Left lobe of liver (tissue), 2 donors: ENCODE data around the gene MED23. TPM values are rescaled to one million over a fixed set of nuclear protein-coding genes. Genes with fewer than 3 reads are reported as not detected.

ENCODE experiments used
- ATAC-seq: fragments of 200-7000 bp; cut with Tn5 transposase; one replicate; pipeline ENCODE4 v1.9.1; 2020; ENCODE audit warnings: mild to moderate bottlenecking, moderate library complexity
- DNase-seq: peaks from one replicate; pipeline ENCODE4 v3.0.0-alpha.2; 2020; ENCODE audit warnings: low spot score
- total RNA-seq: library from RNA; stranded (reverse); gene quantifications from one replicate; pipeline ENCODE4 v1.2.1, GENCODE V29; 2021
- donor health status: DM: no; HTN: no; CAD: no; lungs with moderate emphysema.
- donor health status: DM: no; HTN: yes; CAD: no.

Gene MED23
- total RNA-seq, 1 donor from 2014 or later: 9.4 TPM

DNA sequence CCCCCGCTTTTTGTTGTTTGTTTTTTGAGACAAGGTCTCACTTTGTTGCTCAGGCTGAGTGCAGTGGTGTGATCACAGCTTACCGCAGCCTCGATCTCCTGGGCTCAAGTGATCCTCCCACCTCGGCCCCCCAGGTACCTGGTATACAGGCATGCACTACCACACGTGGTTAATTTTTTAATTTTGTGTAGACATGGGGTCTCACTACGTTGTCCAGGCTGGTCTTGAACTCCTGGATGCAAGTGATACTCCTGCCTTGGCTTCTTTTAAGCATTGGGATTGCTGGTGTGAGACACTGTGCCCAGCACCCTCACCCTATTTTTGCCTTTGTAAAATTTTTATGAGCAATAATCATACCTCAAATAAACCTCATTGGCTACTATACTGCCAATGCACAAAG is 14.5 kb upstream of the MED23 start:
- ATAC-seq: no peak
- DNase-seq: no peak

DNA sequence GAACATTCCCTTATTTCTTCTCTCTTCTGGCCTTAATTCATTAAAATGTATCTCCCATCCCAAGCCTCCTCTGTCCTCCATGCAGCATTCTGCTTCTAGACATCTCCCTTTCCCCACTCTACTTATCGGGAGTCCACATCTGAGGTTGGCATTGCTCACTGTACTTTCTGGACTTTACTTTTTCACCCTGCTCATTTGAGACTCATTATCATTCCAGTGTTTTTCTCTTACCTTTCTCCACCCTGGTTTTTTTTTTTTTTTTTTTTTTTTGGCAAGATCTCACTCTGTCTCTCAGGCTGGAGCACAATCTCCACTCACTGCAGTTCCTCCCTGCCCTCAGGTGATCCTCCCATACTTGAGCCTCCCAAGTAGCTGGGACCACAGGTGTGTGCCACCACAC is 13.5 kb upstream of the MED23 start:
- DNase-seq (no peak), ATAC-seq (no peak)

DNA sequence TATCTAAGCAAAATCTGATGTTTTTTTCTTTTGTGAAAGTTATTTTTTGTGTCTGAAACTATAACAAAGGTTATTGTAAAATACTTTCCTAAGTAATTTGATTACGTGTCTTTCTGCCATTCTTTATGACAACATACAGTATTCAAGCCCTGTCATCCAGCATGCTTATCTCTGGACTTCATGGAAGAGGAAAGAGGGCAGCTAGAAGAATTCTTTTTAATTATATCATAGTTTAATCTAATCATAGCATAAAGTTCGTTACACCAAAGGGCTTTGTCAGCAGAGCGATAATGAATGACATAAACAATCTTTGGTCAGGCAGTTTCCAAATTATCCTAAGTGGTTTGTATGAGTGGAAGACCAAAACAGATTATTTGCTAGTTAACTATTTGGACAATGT is 12.5 kb upstream of the MED23 start:
- ATAC-seq: no peak
- no peak for DNase-seq

DNA sequence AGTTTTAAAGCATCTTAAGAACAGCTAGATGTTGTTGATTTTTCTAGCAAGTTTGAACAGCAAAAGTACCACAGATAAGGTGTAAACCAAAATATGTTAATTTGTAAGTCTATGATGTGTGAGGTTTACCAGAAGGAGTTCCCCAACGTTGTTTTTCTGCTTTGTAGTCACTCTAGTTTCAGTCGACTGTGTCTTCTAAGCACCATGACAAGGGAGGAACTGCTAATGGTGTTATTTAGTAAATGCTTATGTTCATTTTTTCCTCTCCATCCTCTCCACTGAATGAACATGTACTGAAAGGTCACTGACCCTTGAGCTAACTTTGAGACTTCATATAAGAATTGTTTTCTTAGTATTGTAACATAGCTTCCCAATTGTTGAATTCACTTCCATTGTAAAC is 12.1 kb upstream of the MED23 start:
- no peak for ATAC-seq
- no peak for DNase-seq

DNA sequence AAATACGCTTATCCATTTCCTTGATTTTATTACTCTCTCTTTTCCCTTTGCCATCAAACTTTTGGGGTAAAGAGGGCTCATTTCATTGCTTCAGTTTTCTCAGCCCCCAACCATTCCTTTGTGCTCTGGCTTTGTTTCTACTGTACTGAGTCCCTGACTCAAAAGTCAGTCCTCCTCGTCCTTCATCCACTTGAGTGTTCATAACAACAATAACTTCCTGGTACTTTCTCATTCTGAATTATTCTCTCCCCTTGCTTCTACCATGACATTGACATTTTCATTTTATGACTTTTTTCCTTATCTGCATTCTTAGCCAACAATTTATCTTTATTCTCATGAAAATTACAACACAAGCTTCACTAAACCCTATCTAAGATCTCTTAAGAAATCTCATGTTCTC is 10.0 kb upstream of the MED23 start:
- ATAC-seq: no peak
- no peak for DNase-seq

DNA sequence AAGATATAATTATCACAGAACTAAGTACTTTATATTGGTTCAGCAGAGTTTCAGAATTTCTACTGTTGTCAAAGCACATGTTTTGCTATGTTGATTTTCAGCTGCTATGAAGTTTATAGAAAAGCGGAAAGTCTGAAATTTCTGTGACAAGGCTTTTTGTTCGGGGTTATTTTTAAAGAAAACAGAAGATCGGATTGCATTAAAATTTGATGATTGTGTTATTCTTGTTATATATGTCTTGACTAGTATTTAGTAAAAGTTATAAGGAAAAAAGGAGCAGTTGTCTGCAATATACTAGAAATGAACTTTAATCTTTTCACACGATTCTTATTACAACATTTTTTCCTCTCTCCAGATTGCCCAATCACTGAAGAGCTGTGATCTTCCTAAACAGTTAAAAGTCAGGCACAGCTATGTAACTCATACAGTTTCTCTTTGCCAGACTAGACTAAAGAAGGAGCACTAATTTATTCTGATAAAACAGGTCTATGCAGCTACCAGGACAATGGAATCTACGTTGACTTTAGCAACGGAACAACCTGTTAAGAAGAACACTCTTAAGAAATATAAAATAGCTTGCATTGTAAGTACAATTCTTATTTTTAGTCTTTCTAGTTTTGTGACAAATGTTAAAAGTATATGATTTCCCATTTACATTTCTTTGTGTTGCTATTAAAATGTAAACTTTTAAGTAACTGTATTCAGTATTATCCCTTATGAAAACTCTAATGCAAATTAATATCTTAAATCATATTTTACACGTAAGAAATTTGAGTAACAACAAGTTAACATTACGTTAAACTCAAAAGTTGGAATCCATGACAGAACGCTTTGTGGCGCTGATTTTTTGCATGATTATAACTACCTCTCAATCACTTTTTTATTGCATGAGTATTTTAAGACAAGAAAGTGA is 9.1 kb upstream of the MED23 start, which contains the start of gene ENPP3:
TSS of gene ENPP3 (plus strand) at position 423 of the 913 bp plus-strand sequence. CDS start at position 506, 83 bp downstream.
- DNase-seq (no peak), ATAC-seq (peak; percentile 85)

DNA sequence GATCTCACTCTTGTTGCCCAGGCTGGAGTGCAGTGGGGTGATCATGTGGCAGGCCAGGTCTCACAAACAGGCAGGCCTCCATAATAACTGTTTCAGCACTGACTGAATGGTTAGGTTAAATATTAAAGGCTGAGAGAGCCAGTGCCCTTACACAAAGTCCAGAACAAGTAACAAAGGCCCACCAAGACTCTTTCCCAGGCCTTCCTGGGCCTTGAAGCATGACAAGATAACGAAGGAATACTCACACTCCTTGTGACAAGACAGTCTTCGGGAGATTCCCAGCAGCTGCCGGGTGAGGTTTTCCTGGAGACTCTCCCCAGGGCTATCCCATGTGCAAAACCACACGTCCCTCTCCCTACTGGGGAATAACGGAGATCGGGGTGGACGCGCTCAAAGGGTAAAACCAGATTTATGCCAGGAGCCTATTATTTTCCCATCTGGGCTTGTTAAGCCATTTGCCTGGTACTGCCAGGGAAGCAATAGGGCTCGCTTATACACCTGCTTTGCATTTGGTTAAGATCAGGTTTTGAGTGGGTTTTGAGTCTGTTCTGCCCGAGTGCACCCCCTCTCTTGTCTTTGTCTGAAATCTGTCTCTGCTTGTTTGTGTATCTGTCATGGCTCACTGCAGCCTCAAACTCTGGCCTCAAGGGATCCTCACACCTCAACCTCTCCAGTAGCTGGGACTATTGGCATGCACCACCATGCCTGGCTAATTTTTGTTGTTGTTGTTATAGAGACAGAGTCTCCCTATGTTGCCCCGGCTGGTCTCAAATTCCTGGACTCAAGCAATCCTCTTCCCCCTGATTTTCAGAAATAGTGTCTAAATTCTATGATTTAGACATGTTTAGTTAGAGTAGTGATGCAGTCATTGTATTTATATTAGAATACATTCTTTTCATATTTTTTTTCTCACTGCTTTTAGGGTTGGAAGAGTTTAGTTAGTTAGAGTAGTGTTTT is 7.6 kb upstream of the MED23 start:
- DNase-seq: no peak
- ATAC-seq: peak; percentile 51

DNA sequence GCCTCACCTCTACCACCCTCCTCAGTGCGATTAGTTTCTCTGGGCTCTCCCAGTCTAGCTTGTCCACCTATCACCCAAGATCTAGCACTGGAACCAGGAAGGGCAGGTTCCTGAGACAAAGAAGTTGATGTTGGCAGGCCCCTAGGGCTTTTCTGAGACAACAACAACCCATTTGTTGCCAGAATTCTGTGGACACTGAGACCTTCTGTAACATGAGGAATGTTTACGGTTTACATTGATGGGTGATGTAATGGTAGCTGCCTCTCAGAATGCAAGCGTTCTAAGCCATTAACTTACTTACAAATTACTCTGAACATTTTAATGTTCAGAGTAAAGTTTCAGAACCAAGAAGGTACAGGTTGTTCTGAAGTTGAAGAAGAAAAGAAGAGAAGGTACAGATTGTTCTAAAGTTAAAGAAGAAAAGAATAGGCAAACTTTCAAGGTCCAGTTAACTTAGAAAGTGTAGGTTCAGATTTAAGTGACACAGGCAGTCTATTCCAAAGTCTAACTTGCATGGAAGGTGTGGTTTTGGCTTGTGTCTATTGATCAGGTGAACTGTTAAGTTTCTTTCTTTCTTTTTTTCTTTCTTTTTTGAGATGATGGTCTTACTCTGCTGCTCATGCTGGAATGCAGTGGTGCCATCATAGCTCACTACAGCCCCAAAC is 3.7 kb upstream of the MED23 start:
- no peak for ATAC-seq
- DNase-seq: no peak

DNA sequence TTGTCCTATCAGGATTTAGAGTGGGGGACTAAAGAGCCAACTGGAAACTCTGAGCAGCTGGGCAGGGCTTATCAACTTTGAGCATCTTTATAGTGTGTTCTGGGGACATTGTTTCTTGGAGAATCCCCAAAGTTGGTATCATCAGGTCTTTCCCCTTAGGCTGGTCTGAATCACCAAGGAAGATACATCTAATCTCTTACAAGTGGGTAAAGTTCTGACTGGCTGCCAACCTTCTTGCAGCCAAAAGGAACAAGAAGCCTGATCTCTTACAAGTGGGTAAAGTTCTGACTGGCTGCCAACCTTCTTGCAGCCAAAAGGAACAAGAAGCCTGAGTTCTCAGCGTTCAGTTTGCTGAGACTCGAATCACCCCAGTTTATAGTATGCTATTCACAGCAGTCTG is 1.6 kb upstream of the MED23 start:
- DNase-seq: no peak
- no peak for ATAC-seq

DNA sequence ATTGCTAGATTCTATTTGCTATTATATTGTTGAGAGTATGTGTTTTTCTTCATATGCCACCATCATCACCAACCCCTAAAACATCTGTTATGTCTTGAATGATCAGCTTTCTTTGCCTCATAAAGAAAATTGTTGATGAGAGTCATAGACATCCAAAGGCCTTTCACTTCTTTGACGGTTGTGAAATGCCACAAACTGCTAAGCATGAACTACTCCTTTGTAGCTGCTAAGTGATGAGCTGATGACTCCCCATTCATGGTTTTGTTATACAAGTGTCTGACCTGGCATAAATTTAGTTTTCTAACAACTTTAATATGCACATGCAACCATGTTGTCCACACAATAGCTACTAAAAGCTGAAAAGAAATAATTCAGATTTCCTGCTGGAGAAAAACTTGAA is 684 bp upstream of the MED23 start:
- ATAC-seq (no peak), DNase-seq (no peak)

DNA sequence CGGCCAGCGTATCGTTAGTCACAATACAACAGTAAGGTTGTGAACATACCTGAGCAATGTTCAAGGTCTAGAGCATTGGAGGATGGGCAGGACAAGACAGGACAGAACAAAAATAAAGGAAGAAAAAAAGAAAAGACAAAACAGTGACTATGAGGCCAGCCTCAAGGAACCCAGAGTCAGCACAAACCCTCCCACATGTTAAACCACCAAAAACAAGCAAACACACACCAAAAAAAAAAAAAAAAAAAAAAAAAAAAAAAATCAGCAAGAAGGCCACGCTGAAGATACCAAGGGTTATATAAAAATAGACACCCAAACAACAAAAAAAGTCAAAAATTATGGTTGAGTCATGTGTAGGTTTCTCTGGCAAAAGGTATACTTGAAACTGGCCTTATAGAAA is 12.8 kb downstream of the MED23 start:
- ATAC-seq (no peak), DNase-seq (no peak)

DNA sequence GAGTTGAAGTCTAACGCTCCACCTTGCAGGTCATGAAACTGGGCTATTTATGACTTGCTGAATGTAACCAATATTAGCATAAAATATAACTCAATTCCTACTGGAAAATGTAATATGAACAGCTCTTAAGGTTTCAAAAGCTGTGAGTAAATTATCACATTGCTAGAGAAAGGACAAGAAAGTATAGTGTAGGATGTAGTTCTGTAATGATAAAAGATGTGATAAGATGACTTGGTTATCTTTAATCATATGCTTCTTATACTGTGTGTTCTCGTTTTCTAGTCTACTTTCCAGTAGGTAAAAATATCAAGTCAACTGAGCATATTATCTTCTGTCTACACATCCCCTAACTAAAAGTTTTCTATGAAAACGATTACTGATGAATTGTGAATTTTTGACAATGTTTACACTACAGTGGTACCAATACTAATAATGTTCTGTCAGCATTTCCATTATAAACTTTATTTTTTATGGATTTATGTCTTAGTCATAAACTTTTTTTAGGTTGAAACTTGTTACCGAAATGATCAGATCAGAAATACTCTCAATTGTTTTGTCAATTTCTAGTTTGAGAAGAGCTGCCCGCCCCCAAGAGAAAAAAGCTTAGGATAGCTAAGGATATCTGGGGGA is 14.6 kb downstream of the MED23 start:
- DNase-seq: no peak
- ATAC-seq: no peak

DNA sequence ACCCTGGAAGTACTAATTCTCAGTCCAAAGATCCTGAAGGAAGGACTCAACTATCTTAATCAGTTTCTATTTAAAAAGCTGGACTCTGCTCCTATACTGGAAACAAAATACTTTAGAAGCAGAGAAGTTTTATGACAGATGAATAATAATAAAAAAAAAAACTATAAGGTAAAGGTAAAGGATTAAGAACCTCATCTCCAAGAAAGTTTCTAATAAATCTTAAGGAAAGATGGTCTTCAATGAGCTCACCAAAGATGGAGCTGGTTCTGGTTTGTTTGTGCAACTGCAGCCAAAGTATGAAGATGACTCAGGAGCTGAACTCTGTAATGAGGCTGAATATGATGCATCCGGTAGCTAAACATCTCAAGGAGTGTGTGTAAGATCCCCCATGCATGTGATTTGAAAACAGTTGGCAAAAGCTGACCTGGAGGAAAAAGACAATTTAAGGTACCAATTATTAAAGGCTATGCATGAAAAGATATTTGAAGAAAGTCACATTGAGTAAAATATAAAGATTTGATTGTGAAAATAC is 25.2 kb downstream of the MED23 start:
- DNase-seq (no peak), ATAC-seq (no peak)

DNA sequence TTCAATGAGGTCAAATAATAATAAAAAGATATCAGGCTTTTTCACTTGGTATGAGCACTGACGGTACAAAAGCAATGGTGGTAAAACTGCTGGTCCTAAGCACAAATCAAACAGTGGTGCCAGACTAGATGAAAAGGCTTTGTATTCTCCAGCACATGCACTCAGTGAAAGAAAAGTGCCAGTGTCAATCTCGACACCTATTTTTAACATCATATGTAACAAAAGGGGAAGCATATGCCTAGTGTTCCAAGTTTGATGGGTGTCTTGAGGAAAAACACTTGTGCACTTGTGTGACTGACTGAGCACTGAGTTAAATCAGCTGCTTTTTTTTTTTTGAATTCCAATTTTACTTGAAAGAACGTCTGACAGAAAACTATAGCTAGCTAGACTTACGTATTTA is 27.3 kb downstream of the MED23 start:
- DNase-seq (no peak), ATAC-seq (no peak)

DNA sequence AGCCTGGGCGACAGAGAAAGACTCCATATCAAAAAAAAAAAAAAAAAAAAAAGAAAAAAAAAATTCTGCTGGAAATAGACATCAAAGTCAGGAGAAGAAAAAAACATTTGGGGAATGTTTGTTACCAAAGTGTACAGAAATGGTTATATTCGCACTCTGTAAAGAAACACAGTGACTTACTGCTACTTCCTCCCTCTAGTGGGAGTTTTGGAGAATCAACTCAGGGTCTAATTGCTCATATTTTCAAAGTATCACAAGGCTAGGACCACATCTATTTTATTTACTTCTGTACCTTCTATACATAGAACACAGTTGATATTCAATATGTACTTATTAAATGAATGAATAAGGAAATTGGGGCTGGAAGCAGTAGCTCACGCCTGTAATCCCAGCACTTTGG is 30.6 kb downstream of the MED23 start:
- DNase-seq (no peak), ATAC-seq (peak; percentile 77)

DNA sequence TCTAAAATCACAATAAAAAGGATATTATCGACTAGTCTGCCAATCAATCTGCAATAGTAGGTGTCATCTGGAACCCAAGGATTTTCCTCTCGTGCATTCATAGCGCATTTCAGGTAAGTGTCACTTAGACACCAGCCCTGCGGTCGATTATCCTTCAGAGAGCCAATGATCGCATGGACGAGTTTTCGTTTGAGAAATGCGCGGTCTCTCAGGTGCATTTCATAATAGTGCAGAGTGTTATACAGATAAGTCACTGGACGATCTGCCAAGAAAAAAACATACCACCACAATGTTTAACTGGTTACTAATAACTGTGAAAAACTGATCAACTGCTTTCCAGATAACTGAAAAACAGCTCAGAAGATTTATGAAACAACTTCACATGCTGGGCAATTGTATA is 34.0 kb downstream of the MED23 start:
- peak; percentile 57 for DNase-seq
- peak; percentile 81 for ATAC-seq

DNA sequence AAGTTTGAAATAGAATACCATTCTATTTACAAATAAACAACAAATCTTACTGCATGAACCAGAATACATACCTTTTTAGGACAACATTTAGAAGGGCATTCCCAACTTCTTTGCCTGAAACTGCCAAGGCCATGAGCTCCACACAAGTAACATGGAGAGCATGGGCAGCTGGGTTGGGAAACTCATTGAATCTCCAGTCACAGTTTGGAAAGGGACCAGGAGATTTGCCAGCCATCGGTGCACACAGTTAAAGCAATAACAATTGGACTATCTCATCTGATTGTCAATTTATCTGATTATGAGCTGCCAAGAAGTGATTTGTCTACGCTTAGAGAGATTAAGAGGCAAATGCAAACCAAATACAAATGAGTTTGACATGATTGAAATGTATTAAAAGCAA is 35.1 kb downstream of the MED23 start:
- ATAC-seq (peak; percentile 12), DNase-seq (no peak)

DNA sequence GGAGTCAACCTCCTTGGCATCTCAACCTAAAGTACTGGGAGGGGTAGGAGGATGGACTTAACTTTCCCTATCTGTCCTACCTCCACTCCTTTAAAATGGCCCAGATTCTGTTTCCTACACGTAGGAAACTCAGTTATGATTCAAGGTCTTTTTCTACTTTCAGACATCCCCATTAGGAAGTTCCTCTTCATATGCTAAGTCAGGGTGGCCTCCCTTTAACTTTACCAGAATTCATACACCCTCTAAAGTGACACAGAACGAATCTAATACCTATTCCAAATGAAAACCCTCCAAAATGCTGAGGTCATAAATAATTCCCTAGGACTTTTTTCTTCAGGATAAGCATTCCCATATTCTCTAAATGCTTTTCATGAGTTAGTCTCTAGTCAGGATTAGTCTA is 39.4 kb downstream of the MED23 start:
- ATAC-seq: no peak
- no peak for DNase-seq

DNA sequence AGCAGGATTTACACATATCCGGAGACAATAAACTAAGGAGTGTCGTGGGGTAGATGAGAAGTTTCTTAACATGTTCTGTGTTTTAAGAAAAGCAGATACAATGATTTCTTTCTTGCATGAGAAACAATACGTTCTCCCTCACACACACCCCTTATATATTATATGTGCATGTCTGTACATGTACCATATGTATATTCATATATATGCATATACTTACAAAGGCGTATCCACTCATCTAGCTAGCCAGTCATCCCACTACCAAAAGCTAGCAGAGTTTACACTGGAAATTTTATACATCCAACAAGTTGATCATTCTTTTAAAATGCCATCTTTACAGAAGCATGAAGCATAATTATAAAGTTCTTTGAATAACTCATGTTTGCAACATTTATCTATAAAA is 40.1 kb downstream of the MED23 start:
- DNase-seq (no peak), ATAC-seq (no peak)

DNA sequence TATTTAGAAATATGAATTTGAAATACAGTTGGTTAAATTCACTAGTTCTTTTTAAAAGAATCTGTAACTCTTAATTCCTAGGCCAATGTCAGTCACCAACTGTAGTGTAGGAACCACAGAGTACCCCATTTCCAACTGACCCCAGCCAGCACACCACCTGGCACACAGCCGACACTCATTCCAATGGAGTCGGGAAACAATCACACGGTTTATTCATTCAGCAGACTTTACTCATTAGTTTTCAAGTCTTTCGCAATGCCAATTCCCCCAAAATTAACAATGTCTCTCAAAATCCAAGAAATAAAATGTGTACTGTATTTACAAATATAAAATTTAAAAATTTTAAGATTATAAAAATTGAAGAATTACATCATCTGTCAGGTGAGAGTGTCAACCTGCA is 41.5 kb downstream of the MED23 start:
- ATAC-seq: peak; percentile 15
- DNase-seq: no peak
